Measurements from ENCODE around the gene COG2. TPM values are rescaled to one million over a fixed set of nuclear protein-coding genes. Genes with fewer than 3 reads are reported as not detected.

The COG2 gene
- total RNA-seq, 4 donors from 2014 or later, result 19.2 to 35.4 (median 24.2) TPM

GRCh38 chr1:230629511-230629910 lies 12.8 kb upstream of the COG2 start:
- TF ChIP-seq, protein P1, sequence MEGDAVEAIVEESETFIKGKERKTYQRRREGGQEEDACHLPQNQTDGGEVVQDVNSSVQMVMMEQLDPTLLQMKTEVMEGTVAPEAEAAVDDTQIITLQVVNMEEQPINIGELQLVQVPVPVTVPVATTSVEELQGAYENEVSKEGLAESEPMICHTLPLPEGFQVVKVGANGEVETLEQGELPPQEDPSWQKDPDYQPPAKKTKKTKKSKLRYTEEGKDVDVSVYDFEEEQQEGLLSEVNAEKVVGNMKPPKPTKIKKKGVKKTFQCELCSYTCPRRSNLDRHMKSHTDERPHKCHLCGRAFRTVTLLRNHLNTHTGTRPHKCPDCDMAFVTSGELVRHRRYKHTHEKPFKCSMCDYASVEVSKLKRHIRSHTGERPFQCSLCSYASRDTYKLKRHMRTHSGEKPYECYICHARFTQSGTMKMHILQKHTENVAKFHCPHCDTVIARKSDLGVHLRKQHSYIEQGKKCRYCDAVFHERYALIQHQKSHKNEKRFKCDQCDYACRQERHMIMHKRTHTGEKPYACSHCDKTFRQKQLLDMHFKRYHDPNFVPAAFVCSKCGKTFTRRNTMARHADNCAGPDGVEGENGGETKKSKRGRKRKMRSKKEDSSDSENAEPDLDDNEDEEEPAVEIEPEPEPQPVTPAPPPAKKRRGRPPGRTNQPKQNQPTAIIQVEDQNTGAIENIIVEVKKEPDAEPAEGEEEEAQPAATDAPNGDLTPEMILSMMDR (IDR thresholded peaks at IDR 0.05; ENCODE audit: low read depth), result no peak

DNA sequence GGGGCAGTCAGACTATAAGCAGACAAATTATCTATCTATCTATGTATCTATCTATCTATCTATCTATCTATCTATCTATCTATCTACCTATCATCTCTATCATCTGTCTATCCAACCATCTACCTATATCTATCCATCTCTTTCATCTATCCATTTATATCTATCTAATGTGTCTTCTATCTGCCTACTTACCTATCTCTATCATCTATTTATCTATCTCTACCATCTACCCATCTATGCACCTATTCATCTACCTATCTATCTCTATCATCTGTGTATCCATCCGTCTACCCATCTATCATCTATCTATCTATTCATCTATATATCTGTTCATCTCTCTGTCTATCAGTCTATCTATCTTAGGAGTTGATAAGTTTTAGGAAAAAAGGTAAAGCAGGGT lies 10.8 kb upstream of the COG2 start:
- TF ChIP-seq, protein P1 (IDR thresholded peaks at IDR 0.05; ENCODE audit: low read depth), result no peak

GRCh38 chr1:230632273-230632873 lies 9.9 kb upstream of the COG2 start:
- TF ChIP-seq, protein P1 (IDR thresholded peaks at IDR 0.05; ENCODE audit: low read depth), result no peak

GRCh38 chr1:230633469-230633868 lies 8.8 kb upstream of the COG2 start:
- TF ChIP-seq, protein P1 (IDR thresholded peaks at IDR 0.05; ENCODE audit: low read depth), result no peak

DNA sequence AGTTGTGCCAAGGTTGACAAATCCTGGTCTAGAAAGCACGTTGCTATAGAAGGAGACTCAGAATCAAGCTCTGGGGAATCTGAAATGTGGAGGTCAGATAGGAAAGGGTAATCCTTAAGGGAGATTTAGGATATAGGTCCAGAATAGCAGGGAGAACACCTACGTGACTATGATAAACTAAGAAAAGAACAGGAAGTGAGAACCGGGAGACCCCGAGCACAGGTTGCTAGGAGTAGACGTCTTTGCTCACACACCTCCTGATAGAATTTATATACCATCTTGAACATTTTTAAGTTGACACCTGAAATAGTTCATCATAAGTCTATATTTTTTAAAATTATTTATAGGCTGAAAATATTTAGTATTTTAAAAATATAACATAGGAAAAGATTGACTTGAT lies 7.9 kb upstream of the COG2 start:
- TF ChIP-seq, protein P1 (IDR thresholded peaks at IDR 0.05; ENCODE audit: low read depth), result no peak

DNA sequence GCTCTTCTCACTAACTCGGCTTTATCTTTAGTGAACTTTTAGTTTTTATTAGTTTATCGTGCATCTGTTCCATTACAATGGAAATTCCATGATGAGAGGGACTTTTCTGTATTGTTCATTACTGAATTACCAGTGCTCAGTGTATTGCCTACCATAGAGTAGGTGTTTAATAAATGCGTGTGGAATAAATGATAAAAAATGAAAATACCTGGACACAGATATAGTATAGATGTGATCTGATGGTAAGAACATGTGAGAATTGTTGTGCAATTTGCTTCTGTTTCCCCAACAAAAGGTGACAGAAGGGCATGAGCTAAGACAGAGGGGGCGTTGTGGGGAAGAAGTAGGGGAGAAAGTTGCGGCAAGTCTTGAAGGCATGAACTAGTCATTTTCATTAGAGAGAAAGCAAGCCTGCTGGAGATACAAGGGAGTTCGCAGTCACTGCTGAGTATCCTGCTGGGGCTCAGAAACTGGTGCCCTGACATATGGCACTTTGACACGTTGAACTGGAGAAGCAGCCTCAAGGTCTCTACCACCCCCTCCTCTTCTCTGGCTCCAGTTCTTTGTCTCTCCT lies 5.6 kb upstream of the COG2 start:
- TF ChIP-seq, protein P1 (IDR thresholded peaks at IDR 0.05; ENCODE audit: low read depth), result no peak

DNA sequence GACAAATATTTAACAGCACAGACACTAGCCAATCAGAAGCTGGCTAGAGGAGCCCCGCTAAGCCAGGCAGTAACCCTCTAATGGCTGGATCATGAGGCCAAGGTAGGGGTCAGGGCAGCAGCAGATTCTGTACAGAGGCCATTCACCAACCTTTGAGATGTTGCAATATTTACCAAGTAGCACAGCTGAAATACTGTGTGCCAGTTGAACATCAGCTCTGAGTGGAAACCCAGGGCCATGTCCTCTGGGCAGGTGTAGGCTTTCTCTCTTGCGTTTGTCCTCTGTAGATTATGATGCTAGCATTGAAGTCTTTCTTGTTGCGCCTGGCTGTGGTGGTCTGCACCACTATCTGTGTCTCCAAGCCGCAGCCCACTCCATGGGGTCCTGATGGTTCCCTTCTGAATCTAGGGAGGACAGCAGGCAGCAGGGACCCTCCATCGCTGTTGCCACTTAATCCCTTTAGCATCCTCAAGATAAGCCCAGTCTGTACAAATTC lies 2.5 kb upstream of the COG2 start:
- TF ChIP-seq, protein P1 (IDR thresholded peaks at IDR 0.05; ENCODE audit: low read depth), result no peak
